A549 (cell line): ENCODE measurements around the gene RHBDD2. TPM values are rescaled to one million over a fixed set of nuclear protein-coding genes. Genes with fewer than 3 reads are reported as not detected.
"Not testable (repeated sequence)": the region's sequence is repeated elsewhere in the genome, so short reads cannot be mapped to it uniquely, and the experiment has no call there.

Experiments used
- ATAC-seq, 2 experiments: fragments of 200-7000 bp in 1 of 2; fragments of >200 bp in 1 of 2; cut with Nextera tagmentation in 1 of 2; cut with Tn5 transposase in 1 of 2; 3 replicates each; pipeline versions ENCODE4 v1.8.0 to v1.9.1; 2018 to 2020; ENCODE audit warnings: mild to moderate bottlenecking in 1 of 2, moderate library complexity in 1 of 2
- CTCF ChIA-PET: fragments of 300-600 bp; sonication (Branson Sonifier 250); formaldehyde crosslinking; extraction: SDS; loops from one replicate; lab custom pipeline; 2021; ENCODE audit warnings: antibody characterized with exemption, inconsistent platforms; lab: Yijun Ruan, JAX
- POLR2A ChIA-PET: fragments of 350-600 bp; formaldehyde crosslinking; extraction: SDS; loops from one replicate; lab custom pipeline; 2021; ENCODE audit warnings: antibody characterized with exemption, inconsistent platforms; lab: Yijun Ruan, JAX
- DNase-seq, 2 experiments: peaks; one replicate each; pipeline versions ENCODE4 v3.0.0 to v3.0.0-alpha.2; 2011 to 2016; ENCODE audit warnings: low read depth in 1 of 2, low spot score in 1 of 2
- FAIRE-seq: peaks from 2 replicates; lab custom pipeline; 2011; peaks lifted over from hg19 to GRCh38; lab: Jason Lieb, UNC
- H3K27ac ChIP-seq, 2 experiments: fragments of >200 bp; sonication (Bioruptor Twin); formaldehyde crosslinking; 3 replicates each; pipeline ENCODE4 v1.5.1; 2016 to 2017
- H3K4me1 ChIP-seq: fragments of >200 bp; sonication (Bioruptor Twin); formaldehyde crosslinking; 3 replicates; pipeline ENCODE4 v1.6.1; 2016
- H3K4me2 ChIP-seq: fragments of >200 bp; sonication (Bioruptor Twin); formaldehyde crosslinking; 3 replicates; pipeline ENCODE4 v1.6.1; 2016
- H3K4me3 ChIP-seq: fragments of >200 bp; sonication (Bioruptor Twin); formaldehyde crosslinking; 3 replicates; pipeline ENCODE4 v1.5.1; 2016
- H3K9me3 ChIP-seq: fragments of >200 bp; sonication (Bioruptor Twin); formaldehyde crosslinking; 3 replicates; pipeline ENCODE4 v1.6.1; 2016
- CBX2 ChIP-seq: fragments of 200-600 bp; sonication (generic); IDR thresholded peaks from 2 replicates; pipeline ENCODE4 v1.6.1; 2016; ENCODE audit warnings: low read depth, mild to moderate bottlenecking, borderline replicate concordance
- CHD2 ChIP-seq: fragments of 150-350 bp; IDR thresholded peaks from 2 replicates; pipeline ENCODE4 v1.6.1; 2014; ENCODE audit warnings: low read length; ENCODE audit not compliant: partially characterized antibody
- CHD4 ChIP-seq: fragments of 200-600 bp; sonication (generic); IDR thresholded peaks from 2 replicates; pipeline ENCODE4 v1.6.1; 2016; ENCODE audit warnings: antibody characterized with exemption, mild to moderate bottlenecking, borderline replicate concordance
- EHF ChIP-seq: fragments of 250-450 bp; sonication (Bioruptor Pico); IDR thresholded peaks from 2 replicates; pipeline ENCODE4 v1.5.0; 2020; ENCODE audit warnings: mild to moderate bottlenecking
- EHMT2 ChIP-seq: fragments of 200-600 bp; sonication (generic); IDR thresholded peaks from 2 replicates; pipeline ENCODE4 v1.6.1; 2016; ENCODE audit warnings: antibody characterized with exemption, low read depth, mild to moderate bottlenecking, moderate library complexity
- GATA3 ChIP-seq: IDR thresholded peaks from 2 replicates; pipeline ENCODE4 v1.6.1; 2012; ENCODE audit warnings: borderline replicate concordance
- HOXB13 ChIP-seq: fragments of 250-450 bp; sonication (Bioruptor Pico); IDR thresholded peaks from 2 replicates; pipeline ENCODE4 v1.5.0; 2020; ENCODE audit warnings: low read depth, mild to moderate bottlenecking, moderate library complexity
- HOXB5 ChIP-seq: fragments of 250-450 bp; sonication (Bioruptor Pico); IDR thresholded peaks from 2 replicates; pipeline ENCODE4 v1.5.0; 2020; ENCODE audit warnings: mild to moderate bottlenecking, moderate library complexity
- MYC ChIP-seq: IDR thresholded peaks from 2 replicates; pipeline ENCODE4 v1.6.1; 2012; ENCODE audit warnings: mild to moderate bottlenecking, inconsistent platforms, low read length, improper control_type of control experiment, borderline replicate concordance
- NFE2L2 ChIP-seq: fragments of 150-350 bp; conservative IDR thresholded peaks from 2 replicates; pipeline ENCODE4 v1.6.1; 2014; ENCODE audit warnings: low read length
- PHF8 ChIP-seq: fragments of 200-600 bp; sonication (generic); IDR thresholded peaks from 2 replicates; pipeline ENCODE4 v1.6.1; 2016; ENCODE audit warnings: low read depth, mild to moderate bottlenecking, antibody characterized with exemption, moderate library complexity, borderline replicate concordance
- POLR2AphosphoS2 ChIP-seq: conservative IDR thresholded peaks from 2 replicates; pipeline ENCODE4 v1.6.1; 2012; ENCODE audit warnings: low read length, improper control_type of control experiment, inconsistent platforms
- RCOR1 ChIP-seq: fragments of 150-350 bp; IDR thresholded peaks from 2 replicates; pipeline ENCODE4 v1.6.1; 2014; ENCODE audit warnings: antibody characterized with exemption, low read length, low read depth
- ZC3H11A ChIP-seq: fragments of 450-650 bp; IDR thresholded peaks from 2 replicates; pipeline ENCODE4 v1.6.1; 2014; ENCODE audit warnings: antibody characterized with exemption, mild to moderate bottlenecking
- ZSCAN20 ChIP-seq: fragments of 250-450 bp; sonication (Bioruptor Pico); IDR thresholded peaks from 2 replicates; pipeline ENCODE4 v1.8.0; 2022; ENCODE audit warnings: mild to moderate bottlenecking, moderate library complexity
- WGBS: methylation state at CpG from one replicate; pipeline ENCODE4 v1.1.6; 2017; ENCODE audit errors: missing lambda C conversion rate; 5-methylcytosine and 5-hydroxymethylcytosine counted together
- polyA plus RNA-seq, 4 experiments: library from polyadenylated mRNA; depleted of rRNA in 3 of 4; stranded (reverse); fragments of >200 nt; fragmentation: RNase III in 1 of 4; extraction: RNeasy Plus Mini Kit Qiagen cat#74134 plus additional on column Dnase treatment in 1 of 4; gene quantifications; 2 replicates in 3 of 4; 3 replicates in 1 of 4; pipeline ENCODE4 v1.2.3, GENCODE V29; 2011 to 2017
- TF ChIP-seq, protein P1 (sequence below): fragments of 150-350 bp; IDR thresholded peaks from 2 replicates; pipeline ENCODE4 v1.6.1; 2014; ENCODE audit warnings: low read depth, mild to moderate bottlenecking, low read length
- TF ChIP-seq, protein P2 (sequence below): fragments of >200 bp; sonication (Bioruptor Twin); formaldehyde crosslinking; IDR thresholded peaks from 3 replicates; pipeline ENCODE4 v1.5.1; 2016
- TF ChIP-seq, protein P3 (sequence below): fragments of >200 bp; sonication (Bioruptor Twin); formaldehyde crosslinking; IDR thresholded peaks from 2 replicates; pipeline ENCODE4 v1.6.1; 2016

The RHBDD2 gene
- polyA plus RNA-seq, 2 of the 4 experiments (the other 2 are of a cell fraction), result 61.3 to 62.0 TPM

DNA sequence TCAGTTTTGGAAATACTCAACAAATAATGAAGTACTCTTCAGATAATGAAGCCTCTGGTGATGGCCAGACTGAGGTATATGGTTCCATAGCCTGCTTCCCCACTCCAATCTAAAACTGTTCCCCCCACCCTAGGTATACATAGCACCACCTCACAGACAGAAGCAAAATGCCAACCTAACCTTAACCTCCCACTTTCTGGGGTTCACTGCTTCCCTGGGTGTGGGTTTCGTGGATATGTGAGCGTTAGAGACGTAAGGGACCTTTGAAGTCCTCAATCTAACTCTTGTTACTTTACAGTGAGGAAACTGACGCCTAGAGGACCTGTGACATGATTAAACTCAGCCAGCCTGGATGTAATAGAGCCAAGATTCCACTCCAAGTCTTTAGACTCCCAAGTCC lies 1.4 kb downstream of the RHBDD2 start:
- Histone ChIP-seq H3K4me1 (peaks cover 14% of the 10 kb centered on the region), H3K9me3 (no peaks in the 10 kb centered on the region), H3K27ac (peak overlapping the region; percentile 93; a peak in 4 of 6 replicates), H3K4me2 (peak overlapping the region; percentile 76), H3K4me3 (peak overlapping the region; percentile 77; the same call in 2 of the 3 replicates)
- TF ChIP-seq CBX2 (no peak), MYC (no peak), ZC3H11A (no peak), HOXB13 (CRISPR knock-in tag) (no peak), POLR2AphosphoS2 (no peak), GATA3 (no peak), ZSCAN20 (CRISPR knock-in tag) (no peak), CHD4 (no peak), HOXB5 (CRISPR knock-in tag) (no peak), EHF (CRISPR knock-in tag) (no peak), EHMT2 (no peak)
- TF ChIP-seq, protein P1, sequence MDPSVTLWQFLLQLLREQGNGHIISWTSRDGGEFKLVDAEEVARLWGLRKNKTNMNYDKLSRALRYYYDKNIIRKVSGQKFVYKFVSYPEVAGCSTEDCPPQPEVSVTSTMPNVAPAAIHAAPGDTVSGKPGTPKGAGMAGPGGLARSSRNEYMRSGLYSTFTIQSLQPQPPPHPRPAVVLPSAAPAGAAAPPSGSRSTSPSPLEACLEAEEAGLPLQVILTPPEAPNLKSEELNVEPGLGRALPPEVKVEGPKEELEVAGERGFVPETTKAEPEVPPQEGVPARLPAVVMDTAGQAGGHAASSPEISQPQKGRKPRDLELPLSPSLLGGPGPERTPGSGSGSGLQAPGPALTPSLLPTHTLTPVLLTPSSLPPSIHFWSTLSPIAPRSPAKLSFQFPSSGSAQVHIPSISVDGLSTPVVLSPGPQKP, result no peak
- FAIRE-seq (no peak), ATAC-seq (no peak), DNase-seq (no peak)
- ChIA-PET CTCF (no interaction called here), POLR2A (no interaction called here)
- WGBS, result 82% methylated on average over 4 of the region's 4 CpGs

DNA sequence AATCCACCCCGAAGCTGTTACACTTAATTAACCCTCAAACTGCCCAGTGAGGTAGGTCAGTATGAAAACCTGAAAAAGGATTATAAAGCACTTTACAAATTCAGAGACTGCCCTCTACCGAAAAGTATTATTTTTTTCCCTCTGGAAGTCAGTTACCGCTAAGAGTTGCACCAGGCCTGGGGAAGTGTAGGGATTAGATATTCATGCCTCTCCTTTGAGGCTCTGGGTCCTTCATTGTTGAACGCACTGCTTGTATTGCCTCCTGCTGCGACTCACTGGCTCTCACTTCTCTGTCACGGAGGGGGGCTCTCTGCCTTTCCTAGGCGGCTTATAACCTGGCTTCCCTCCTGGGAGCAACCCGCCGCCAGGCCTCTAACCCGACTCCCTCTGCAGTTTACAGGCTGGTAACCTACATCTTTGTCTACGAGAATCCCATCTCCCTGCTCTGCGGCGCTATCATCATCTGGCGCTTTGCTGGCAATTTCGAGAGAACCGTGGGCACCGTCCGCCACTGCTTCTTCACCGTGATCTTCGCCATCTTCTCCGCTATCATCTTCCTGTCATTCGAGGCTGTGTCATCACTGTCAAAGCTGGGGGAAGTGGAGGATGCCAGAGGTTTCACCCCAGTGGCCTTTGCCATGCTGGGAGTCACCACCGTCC lies 2.7 kb downstream of the RHBDD2 start:
- CTCF ChIA-PET, result interaction anchor here (0.7 kb wide), 1 partner anchor 430 kb away, joined by 3 read pairs; no protein-coding TSS in a partner anchor
- FAIRE-seq (no peak), ATAC-seq (no peak), DNase-seq (no peak)
- TF ChIP-seq, protein P2, sequence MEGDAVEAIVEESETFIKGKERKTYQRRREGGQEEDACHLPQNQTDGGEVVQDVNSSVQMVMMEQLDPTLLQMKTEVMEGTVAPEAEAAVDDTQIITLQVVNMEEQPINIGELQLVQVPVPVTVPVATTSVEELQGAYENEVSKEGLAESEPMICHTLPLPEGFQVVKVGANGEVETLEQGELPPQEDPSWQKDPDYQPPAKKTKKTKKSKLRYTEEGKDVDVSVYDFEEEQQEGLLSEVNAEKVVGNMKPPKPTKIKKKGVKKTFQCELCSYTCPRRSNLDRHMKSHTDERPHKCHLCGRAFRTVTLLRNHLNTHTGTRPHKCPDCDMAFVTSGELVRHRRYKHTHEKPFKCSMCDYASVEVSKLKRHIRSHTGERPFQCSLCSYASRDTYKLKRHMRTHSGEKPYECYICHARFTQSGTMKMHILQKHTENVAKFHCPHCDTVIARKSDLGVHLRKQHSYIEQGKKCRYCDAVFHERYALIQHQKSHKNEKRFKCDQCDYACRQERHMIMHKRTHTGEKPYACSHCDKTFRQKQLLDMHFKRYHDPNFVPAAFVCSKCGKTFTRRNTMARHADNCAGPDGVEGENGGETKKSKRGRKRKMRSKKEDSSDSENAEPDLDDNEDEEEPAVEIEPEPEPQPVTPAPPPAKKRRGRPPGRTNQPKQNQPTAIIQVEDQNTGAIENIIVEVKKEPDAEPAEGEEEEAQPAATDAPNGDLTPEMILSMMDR, result no peak
- TF ChIP-seq, protein P3, sequence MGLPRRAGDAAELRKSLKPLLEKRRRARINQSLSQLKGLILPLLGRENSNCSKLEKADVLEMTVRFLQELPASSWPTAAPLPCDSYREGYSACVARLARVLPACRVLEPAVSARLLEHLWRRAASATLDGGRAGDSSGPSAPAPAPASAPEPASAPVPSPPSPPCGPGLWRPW, result no peak
- TF ChIP-seq PHF8, result no peak
- TF ChIP-seq NFE2L2, result no peak
- no peak for TF ChIP-seq CHD2
- TF ChIP-seq RCOR1, result no peak
- POLR2A ChIA-PET, result no interaction called here
- Histone ChIP-seq H3K27ac (no peak overlapping the region), H3K4me3 (no peak overlapping the region), H3K4me2 (no peak overlapping the region), H3K4me1 (peaks cover 14% of the 10 kb centered on the region), H3K9me3 (no peaks in the 10 kb centered on the region)
- WGBS, result 93% methylated on average over 23 of the region's 23 CpGs

DNA sequence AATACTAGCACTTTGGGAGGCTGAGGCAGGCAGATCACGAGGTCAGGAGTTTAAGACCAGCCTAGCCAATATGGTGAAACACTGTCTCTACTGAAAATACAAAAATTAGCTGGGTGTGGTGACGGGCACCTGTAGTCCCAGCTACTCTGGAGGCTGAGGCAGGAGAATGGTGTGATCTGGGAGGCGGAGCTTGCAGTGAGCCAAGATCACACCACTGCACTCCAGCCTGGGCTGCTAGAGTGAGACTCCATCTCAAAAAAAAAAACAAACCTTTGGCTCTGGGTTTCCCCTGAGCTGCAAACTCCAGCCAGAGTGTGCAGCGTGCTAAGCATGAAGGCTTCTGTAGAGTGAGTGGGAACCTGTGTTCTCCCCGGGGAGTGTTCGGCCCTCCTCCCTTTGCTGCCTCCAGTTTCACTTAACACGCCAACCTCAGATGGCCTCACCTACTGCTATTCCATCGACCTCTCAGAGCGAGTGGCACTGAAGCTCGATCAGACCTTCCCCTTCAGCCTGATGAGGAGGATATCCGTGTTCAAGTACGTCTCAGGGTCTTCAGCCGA lies 4.5 kb downstream of the RHBDD2 start:
- H3K9me3 ChIP-seq, H3K27ac ChIP-seq, H3K4me2 ChIP-seq, ATAC-seq, H3K4me3 ChIP-seq, POLR2A ChIA-PET, DNase-seq, FAIRE-seq: not testable (repeated sequence)
- 95% methylated on average over 13 of the region's 13 CpGs for WGBS
- peaks cover 10% of the 10 kb centered on the region for H3K4me1 ChIP-seq
- CTCF ChIA-PET, result interaction anchor here (0.5 to 1.0 kb wide), 2 partner anchors 27 to 36 kb away, joined by 3 to 4 read pairs; no protein-coding TSS in a partner anchor
